Measurements from ENCODE around the gene GOSR1. TPM values are rescaled to one million over a fixed set of nuclear protein-coding genes. Genes with fewer than 3 reads are reported as not detected.
"Not testable (repeated sequence)": the region's sequence is repeated elsewhere in the genome, so short reads cannot be mapped to it uniquely, and the experiment has no call there.

GOSR1 gene
- polyA plus RNA-seq, 3 donors, result 48.7 to 60.7 (median 53.8) TPM

DNA sequence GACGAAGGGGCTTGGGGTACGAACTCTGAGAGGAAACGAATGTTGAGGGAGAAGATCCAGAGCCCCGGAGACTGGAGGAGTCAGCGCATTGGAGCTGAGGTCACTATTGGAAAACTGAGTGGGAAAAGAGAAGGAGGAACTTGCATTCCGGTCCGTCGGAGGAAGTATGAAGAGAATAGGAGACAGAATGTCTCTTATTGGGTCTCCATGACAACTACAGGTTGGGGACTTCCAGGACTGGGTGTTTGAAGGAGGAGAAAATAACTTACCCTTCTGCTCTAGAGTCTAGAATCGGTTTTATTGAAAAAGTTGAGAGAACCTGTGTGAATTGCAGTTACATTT, 537 bp downstream of the GOSR1 start:
- no peak for DNase-seq (ENCODE audit: extremely low read depth in 1 of 11, low read depth in 9 of 11, low spot score in 4 of 11)

DNA sequence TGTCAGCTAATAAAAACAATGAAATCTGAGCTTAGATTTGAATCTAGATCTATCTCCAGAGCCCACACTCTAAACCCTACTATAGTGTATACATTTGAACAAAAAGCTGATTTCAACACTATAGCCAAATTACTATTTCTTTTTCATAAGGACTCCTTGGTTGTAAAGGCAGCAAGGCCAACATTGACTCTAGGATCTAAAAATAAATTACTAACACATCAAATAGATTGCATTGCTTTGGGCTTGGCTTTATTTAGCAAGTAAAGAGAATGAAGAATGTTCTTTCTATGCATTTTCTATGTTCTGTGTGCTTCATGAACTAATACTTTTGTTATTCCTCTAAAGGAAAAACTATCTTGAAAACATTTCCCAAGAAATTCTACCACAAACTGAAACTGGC, 5.3 kb downstream of the GOSR1 start:
- no peak for DNase-seq (ENCODE audit: extremely low read depth in 1 of 11, low read depth in 9 of 11, low spot score in 4 of 11)

DNA sequence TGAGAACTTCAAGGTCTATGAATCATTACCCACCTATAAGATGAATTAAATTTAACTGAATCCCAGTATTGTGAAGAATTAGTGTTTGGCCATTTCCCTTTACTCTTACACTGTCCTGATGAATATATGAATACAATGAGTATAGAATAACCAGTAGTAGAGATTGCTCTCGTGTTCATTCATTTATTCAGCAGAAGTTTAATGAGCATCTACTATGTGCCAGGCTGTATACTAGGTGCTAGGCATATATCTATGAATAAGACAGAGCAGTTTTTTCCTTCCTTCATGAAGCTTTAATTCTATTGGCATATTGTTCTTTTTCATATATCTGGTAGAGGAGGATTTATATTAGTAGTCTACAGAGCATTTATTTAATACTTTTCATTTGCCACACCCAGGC, 6.0 kb downstream of the GOSR1 start:
- DNase-seq (ENCODE audit: extremely low read depth in 1 of 11, low read depth in 9 of 11, low spot score in 4 of 11), result no peak

DNA sequence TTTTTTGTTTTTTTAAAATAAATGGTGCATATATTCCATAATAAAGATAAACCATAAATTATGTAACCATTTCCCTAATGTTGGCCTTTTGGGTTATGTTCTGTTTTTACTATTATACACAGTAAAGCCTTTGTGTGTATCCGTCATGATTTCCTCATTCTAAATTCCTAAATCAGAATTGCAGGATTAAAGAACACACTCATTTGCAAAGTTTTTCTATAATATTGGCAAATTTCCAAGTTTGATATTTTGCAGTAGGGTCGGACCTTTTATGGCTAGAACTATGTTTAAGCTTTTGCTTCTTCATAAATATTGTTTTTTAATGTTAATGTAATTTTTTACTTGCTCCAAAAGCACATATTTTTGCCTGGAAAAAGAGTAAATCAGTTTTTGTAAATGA, 16.6 kb downstream of the GOSR1 start:
- DNase-seq (ENCODE audit: extremely low read depth in 1 of 11, low read depth in 9 of 11, low spot score in 4 of 11), result no peak

DNA sequence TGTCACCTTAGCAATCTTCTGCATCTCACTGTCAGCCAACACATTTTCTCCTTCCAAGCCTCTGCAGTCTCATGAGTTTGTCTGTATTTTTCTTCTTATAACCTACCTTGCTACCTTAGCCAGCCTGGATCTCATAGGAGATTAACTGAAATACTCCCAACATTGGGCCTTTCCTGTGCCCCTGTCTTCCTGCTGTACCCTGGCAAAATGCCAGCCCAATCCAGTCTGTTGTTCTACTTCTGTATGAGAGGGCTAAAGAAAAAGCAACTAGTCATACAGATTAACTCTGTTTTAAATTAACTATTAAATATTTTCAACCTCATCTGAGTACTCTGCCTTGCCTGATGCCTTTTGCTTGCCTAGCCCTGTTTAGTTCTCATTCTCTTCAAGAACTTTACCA, 18.4 kb downstream of the GOSR1 start:
- DNase-seq (ENCODE audit: extremely low read depth in 1 of 11, low read depth in 9 of 11, low spot score in 4 of 11), result no peak

DNA sequence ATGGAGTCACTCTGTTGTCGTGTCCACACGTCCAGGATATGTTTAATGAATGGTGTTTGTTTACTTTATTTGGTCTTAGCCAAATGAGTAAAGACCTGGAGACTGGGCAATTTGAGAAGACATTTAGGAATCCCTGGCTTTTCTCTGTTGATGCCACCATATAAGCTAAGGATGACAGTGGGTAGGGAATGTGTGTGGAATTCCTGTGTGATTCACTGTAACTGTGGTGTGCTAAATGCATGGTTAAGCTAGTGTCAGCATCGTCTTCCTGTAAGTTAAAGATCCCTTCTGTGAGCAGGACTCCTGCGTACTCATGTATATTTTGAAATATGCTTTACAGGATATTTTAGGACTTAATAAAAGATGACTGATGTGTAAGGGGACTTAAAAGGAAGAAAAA, 26.4 kb downstream of the GOSR1 start:
- DNase-seq (ENCODE audit: extremely low read depth in 1 of 11, low read depth in 9 of 11, low spot score in 4 of 11), result no peak

DNA sequence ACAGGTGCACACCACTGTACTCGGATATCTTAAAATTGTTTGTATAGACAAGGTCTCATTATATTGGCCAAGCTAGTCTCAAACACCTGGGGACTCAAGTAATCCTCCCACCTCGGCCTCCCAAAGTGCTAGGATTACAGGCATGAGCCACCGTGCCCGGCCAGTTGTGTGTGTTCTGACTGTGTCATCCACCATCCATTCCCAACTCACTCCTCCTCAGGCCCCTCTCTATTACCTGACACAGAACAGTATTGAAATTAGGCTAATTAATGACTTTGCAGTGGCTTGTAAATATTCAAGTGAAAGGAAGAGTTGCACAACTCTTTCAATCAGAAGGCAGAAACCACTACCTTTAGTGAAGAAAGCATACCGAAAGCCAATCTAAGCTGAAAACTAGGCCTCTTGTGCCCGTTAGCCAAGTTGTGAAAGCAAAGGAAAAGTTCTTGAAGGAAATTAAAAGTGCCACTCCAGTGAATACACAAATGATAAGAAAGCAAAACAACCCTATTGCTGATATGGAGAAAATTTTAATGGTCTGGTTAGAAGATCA, 28.7 kb downstream of the GOSR1 start:
- no peak for DNase-seq (ENCODE audit: extremely low read depth in 1 of 11, low read depth in 9 of 11, low spot score in 4 of 11)

DNA sequence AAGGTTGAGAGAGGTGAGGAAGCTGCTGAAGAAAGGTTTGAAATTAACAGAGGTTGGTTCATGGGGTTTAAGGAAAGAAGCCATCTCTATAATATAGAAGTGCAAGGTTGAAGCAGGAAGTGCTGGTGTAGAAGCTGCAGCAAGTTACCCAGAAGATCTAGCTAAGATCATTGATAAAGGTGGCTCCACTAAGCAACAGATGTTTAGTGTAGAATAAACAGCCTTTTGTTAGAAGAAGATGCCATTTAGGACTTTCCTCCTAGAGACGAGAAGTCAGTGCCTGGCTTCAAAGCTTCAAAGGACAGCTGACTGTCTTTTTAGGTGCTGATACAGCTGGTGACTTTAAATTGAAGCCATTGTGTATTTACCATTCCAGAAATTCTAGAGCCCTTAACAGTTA, 29.3 kb downstream of the GOSR1 start:
- DNase-seq (ENCODE audit: extremely low read depth in 1 of 11, low read depth in 9 of 11, low spot score in 4 of 11), result no peak

DNA sequence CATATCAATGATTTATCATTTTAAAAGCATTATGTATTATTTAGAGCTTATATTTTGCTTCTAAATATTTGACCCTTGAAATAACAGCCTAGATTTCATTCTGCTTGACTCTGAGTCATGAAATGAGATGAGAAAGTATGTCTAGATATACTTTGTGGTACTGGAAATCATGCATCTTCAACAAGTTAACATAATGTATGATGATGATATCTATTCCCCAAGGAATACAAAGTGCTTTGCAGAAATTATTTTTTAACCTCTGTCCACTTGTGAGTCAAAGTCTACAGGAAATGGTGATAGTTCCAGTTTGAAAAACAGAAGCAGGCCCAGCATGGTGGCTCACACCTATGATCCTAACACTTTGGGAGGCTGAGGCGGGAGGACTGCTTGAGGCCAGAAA, 36.1 kb downstream of the GOSR1 start:
- no peak for DNase-seq (ENCODE audit: extremely low read depth in 1 of 11, low read depth in 9 of 11, low spot score in 4 of 11)

DNA sequence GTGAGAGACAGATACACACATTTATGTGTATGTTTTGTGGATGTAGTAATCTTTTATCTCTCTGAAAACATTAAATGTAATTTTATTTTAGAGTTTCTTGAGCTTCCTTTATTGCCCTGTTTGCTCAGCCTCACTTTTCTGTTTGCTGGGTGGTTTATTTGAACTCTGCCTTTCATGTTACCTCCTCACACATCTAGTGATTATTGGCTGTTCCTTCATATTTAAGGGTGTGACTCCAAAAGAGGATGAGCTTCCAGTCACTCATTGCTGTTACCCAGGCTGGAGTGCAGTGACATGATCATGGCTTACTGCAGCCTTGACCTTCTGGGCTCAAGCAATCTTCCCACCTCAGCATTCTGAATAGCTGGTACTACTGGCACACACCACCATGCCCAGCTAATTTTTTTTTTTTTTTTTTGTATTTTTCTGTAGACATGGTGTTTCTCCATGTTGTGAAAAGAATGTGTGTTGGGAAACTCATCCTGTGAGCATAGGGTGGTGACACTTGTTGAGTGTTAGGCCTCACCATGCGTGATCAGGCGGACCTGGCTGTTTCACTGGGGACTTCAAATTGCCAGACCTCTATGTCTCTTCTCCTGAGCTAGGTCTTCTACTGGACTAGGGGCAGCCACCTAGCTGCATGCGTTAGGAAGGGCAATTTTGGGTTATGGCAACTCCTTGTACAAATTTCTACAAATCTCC, 37.8 kb downstream of the GOSR1 start:
- no peak for DNase-seq (ENCODE audit: extremely low read depth in 1 of 11, low read depth in 9 of 11, low spot score in 4 of 11)

DNA sequence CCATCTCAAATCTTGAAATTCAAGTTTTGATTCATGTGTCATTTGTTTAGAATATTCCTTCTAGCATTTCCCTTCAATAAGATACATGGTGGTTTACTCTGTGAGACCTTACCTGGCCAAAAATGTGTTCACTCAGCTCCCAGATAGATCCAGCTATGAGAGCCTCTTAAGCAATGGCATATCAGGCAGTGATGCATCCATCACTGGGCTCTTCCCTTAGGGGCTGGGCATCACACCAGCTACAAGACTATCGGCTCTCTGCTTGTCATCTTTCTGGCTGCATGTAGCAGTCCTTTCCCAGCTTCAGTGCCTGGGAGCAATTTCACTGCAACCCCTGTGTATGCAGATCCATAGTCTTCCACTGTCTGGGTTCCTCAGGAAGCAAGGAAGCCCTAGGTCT, 40.6 kb downstream of the GOSR1 start:
- DNase-seq (ENCODE audit: extremely low read depth in 1 of 11, low read depth in 9 of 11, low spot score in 4 of 11), result no peak

DNA sequence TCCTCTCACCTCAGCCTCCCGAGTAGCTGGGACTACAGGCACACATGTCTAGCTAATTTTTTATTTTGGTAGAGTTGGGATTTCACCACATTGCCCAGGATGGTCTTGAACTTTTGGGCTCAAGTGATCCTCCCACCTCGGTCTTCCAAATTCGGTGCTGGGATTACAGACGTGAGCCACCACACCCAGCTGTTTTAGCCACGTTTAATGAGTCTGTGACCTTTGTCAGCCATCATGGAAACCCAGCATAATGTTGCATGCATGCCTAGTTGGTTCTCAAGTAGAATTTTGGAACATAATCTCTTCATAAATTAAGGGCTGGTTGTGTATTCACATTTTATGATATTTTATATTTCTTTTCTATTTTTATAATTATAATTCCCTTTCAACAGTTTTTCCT, 42.0 kb downstream of the GOSR1 start:
- no peak for DNase-seq (ENCODE audit: extremely low read depth in 1 of 11, low read depth in 9 of 11, low spot score in 4 of 11)

DNA sequence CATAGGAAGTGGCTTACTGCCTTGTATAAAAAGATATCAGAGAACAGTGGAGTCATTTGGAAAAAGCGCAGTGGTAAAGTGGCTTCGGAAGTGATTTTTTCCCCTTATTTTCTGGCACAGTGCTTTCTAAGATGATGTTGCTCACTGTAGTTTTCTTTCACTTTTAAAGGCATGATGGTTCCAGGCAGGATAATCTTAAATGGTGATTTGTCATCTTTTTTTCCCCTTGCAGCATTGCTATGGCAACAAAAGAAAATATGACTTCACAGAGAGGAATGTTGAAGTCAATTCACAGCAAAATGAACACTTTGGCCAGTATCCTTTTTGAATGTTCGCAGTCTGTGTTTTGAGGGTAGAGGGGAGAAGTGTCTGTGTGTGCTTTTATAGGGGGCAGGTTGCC, 42.5 kb downstream of the GOSR1 start:
- no peak for DNase-seq (ENCODE audit: extremely low read depth in 1 of 11, low read depth in 9 of 11, low spot score in 4 of 11)

DNA sequence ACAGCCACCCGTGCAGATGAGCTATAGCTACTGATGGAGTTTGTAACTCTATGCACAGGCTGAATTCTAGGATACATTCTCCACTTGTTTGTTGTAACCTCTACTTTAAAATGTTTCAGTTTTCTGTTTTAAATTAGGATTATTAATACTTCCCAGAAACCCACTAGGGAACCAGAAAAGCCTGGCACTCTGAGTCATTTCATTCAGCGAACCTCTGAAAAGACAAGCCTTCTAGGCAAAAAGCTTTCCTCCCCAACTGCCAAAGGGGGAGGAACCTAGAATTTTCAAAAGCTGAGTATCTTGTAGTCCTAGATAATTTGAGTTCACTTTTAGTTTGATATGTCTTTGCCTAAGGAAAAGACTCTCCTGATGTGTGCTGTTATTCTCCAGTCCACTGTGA, 43.2 kb downstream of the GOSR1 start:
- DNase-seq (ENCODE audit: extremely low read depth in 1 of 11, low read depth in 9 of 11, low spot score in 4 of 11), result no peak

DNA sequence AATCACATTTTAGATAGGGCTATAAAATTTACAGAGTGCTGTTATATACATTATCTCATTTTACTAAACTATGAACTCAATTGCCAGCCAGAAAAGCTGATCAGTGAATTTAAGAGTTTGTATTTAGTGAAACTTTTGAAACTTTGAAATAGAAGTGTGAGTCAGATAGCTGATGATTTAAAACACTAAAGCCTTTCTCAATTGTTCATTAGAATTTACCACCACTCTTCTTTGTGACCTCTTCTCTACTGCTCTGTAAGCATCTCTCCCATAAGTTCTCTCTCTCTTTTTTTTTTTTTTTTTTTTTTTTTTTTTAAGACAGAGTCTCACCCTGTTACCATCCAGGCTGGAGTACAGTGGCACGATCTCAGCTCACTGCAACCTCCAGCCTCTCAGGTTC, 43.7 kb downstream of the GOSR1 start:
- no peak for DNase-seq (ENCODE audit: extremely low read depth in 1 of 11, low read depth in 9 of 11, low spot score in 4 of 11)

DNA sequence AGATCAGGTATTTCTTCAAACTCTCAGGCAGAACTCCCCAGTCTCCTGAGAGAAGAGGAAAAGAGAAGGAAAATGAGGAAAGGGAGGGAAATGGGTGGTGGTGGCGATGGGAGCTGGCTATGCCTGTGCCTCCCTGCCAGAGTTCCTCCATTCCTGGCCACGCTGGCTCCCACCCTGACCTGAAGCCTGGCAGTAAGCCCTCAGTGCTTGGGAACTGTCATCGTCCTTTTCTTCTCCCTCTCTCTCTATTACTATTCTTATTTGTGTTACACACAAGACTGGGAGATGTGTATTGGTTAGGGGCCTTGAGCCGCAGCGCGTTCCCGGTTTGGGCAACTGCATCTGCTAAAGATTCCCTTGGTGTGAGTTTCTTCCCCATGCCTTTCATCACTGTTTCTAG, 44.6 kb downstream of the GOSR1 start:
- DNase-seq (ENCODE audit: extremely low read depth in 1 of 11, low read depth in 9 of 11, low spot score in 4 of 11), result no peak

DNA sequence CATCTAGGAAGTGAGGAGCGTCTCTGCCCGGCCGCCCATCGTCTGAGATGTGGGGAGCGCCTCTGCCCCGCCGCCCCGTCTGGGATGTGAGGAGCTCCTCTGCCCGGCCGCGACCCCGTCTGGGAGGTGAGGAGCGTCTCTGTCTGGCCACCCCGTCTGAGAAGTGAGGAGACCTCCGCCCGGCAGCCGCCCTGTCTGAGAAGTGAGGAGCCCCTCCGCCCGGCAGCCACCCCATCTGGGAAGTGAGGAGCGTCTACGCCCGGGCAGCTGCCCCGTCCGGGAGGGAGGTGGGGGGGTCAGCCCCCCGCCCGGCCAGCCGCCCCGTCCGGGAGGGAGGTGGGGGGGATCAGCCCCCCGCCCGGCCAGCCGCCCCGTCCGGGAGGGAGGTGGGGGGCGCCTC, 46.0 kb downstream of the GOSR1 start:
- DNase-seq (ENCODE audit: extremely low read depth in 1 of 11, low read depth in 9 of 11, low spot score in 4 of 11), result not testable (repeated sequence)

DNA sequence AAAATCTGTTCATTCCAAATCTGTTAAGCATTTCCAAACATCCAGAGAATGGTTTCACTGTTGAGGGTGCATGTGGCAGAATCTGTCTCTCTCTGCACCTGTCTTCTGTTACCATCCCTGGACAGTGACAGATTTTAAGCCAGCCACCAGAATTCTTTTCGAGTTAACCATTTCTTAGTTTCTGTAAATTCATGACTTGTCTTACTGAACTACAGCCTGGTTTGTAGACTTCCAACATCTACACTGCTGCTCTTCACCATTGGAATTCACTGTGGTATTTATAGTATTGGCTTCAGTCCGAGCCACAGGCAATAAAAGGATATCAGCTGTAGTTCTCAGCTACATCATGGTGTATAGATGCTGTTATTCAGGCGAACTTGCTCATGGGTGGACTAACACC, 47.6 kb downstream of the GOSR1 start:
- peak in 9 of 11 donors; percentile 1 to 18 (median 2) for DNase-seq (ENCODE audit: extremely low read depth in 1 of 11, low read depth in 9 of 11, low spot score in 4 of 11)

DNA sequence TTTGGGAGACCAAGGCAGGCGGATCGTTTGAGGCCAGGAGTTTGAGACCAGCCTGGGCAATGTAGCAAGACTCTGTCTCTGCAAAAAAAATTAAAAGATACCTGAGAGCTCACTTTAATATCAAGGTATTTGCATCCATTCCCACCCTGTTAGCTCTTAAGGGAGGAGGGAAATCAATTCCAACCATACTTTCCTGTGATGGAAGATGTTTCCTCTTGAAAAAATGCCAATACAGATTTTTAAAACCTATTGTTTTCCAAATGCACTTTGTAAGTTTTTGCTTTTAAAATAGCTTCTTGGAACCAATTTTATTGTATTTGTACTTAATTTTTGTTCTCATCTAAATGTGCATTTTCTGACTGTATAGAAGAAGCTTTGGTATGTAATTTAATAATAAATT, 49.2 kb downstream of the GOSR1 start:
- DNase-seq (ENCODE audit: extremely low read depth in 1 of 11, low read depth in 9 of 11, low spot score in 4 of 11), result no peak

DNA sequence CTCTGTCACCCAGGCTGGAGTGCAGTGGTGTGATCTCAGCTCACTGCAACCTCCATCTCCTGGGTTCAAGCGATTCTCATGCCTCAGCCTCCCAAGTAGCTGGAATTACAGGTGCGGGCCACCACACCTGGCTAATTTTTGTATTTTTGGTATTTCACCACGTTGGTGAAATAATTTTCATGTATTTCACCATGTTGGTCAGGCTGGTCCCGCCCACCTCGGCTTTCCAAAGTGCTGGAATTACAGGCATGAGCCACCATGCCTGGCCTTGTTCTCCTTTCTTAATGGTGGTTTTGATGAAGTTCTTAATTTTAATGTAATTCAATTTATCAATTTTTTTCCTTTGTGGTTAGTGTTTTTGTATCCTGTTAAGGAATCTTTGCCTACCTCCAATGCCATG, 51.5 kb downstream of the GOSR1 start:
- not testable (repeated sequence) for DNase-seq (ENCODE audit: extremely low read depth in 1 of 11, low read depth in 9 of 11, low spot score in 4 of 11)

DNA sequence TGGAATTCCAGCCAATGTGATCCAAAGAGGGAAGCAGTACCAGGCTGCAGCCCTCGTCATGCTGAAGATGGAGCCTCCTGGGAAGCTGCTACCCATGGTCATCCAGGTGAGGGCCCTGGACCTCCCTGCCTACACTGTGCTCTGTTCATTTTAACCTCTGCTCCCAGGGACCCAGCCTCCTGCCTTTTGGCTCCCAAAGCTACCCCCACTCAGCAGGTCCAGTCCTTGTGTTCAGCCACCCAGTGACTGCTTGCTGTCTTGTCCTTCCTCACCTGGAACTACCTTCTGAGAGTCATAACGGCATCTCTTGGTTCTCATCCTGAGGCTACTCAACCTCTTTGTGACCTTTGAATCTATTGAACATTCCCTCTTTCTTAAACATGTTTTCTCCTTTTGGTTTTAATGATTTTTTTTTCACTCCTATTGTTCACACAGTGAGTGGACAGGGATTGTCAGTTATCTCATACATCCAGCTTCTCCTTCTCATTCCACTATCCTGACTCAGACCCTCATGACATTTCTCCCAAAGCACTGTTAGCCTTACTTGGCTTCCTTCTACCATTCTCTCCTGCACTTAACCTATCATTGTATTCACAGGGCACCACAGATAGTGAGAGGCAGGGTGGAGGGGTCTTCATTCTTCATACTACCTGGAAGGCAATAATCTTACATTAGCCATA, 53.3 kb downstream of the GOSR1 start:
- DNase-seq (ENCODE audit: extremely low read depth in 1 of 11, low read depth in 9 of 11, low spot score in 4 of 11), result no peak
